Measurements from ENCODE around the gene PCYOX1L.

Gene PCYOX1L

GRCh38 chr5:149410071-149410470 lies 52.2 kb downstream of the PCYOX1L start:
- DNase-seq = no peak

GRCh38 chr5:149410721-149411432 lies 53.0 kb downstream of the PCYOX1L start:
- no peak for DNase-seq

GRCh38 chr5:149411738-149412519 lies 54.1 kb downstream of the PCYOX1L start:
- no peak for DNase-seq

DNA sequence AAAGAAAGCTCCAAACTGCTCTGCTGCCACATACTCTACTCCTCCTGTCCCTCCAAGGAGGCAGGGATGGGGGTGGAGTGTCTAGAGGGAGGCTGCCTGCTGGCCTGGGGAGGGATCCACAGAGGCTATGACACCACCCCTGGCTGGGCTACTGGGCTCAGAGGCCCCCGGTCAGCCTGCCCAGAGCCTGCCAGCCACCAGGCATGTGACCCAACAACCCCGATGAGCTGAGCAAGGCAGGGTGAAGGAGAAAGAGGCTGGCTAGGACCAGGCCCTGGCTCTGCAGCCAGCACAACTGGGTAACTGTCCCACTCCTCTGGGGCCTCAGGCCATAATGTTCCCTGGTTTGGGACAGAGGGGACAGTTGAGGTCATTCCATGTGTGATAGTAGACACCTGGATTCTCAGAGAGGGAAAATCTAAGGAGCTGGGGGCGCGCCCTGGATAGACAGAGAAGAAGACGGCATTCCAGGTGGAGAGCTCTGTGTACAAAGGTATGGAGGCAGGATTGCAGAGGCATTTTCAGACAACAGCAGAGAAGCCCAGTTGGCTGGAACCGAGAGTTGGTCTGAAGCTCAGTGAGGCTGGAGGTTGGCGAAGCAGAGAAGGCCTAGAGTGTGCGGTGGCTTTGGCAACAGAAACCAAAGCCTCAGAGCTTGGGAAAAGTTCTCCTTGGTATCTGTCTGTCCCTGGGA lies 55.1 kb downstream of the PCYOX1L start:
- no peak for DNase-seq

GRCh38 chr5:149413477-149414210 lies 55.8 kb downstream of the PCYOX1L start:
- DNase-seq = no peak

- DNase-seq = no peak
These were observed 56.7 kb downstream of the PCYOX1L start for GRCh38 chr5:149414405-149415065.

DNA sequence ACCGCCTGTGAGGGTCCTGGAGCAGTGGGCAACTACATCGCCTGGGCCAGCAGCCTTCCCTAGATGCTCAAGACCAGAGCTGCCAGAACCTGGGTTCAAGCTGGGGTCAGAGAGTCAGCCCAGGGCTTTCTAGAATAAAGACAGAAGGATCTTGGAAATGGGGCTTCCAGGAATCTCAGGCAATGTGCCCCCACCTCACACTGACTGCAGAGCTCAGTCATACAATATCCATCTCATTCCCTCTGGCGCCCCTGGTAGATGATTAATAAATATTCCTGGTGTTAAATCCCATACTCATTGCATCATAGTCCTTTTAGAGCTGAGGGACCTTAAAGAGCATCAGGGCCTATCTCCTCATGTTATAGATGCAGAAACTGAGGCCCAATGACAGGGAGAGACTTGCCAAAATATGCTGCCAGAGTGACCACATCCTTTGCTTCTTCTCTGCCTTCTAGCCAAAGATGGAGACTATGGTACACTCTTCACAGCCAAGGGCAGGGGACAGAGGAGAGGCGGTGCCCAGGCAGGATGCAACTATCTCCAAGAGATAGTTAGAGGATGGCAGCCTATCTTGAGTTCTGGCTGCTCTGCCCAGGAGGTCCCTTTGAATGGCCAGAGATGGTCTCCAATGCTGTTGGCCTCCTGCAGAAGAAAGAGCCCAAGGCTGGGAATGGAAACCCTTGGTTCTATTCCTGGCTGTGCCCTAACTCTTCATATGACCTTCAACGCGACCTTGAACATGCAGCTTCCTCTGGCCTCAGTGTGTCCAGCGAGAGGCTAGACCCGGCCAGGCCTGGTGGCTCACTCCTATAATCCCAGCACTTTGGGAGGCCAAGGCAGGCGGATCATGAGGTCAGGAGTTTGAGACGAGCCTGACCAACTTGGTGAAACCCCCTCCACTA lies 57.5 kb downstream of the PCYOX1L start:
- DNase-seq = no peak

GRCh38 chr5:149416987-149417710 lies 59.3 kb downstream of the PCYOX1L start:
- no peak for DNase-seq

DNA sequence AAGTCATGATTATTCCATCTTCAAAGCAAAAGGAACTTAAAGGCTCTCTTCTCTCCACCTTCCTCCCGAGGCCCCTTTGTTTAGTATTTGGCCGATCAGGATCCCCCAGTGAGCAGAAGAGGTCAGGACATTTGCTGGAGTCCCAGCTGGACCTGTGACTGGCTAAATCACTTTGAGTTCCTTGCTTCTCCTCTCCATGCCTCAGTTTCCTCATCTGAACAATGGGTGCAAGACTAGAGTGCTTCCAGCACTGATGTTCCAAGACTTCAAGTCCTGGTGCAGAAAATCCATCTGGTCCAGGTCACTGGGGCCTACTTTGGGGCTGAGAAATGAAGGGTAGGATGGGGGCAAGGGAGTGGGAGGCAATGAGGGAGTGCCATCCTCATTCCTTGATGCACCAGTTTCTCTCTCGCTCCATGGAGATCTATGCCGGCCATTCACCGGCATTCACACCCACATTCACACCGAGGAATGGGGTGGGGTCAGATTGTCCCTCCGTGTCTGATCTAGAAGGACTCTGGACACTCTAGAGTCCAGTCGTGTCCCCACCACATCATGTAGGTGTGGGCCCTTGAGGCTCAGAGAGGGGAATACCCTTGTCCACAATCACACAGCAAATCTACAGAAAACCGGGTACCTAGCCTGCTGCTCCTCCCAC lies 60.0 kb downstream of the PCYOX1L start:
- no peak for DNase-seq

- DNase-seq = no peak
These were observed 61.2 kb downstream of the PCYOX1L start for GRCh38 chr5:149418910-149419531.

Measured in NCI-H1105 (cell line).